Activated CD4-positive, alpha-beta T cell treated with anti-CD3 and anti-CD28 coated beads, Interleukin-2, amount 50 U/mL, for 4 hours (primary cell): ENCODE measurements around the gene APOC4.
A peak's percentile ranks its signal among the peaks of the same experiment; 100 is the strongest.
"Not testable (repeated sequence)": the region's sequence is repeated elsewhere in the genome, so short reads cannot be mapped to it uniquely, and the experiment has no call there.

Source experiments
- DNase-seq, 2 experiments: peaks; one replicate each; pipeline ENCODE4 v3.0.0-alpha.2; 2020

The APOC4 gene, protein sequence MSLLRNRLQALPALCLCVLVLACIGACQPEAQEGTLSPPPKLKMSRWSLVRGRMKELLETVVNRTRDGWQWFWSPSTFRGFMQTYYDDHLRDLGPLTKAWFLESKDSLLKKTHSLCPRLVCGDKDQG

DNA sequence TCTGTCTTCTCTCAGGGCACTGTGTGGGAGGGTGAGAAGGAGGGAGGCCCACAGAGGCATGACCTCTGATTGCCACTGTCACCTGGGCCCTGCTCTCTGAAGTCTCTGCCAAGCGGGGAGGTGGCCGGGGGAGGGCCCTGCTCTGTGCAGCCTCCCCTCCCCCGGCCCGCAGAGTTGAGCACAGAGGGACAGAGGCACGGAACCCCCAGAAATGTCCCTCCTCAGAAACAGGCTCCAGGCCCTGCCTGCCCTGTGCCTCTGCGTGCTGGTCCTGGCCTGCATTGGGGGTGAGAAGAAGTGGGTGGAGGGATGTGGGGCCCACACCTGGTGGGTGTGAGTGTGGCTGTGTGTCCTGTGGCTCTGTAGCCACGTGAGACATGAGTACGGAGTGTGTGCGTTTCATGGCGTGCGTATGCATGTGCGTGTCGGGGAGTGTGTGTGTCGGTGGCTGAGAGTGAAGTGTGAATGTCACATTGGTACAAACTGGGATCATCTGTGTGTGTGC lies at the start of gene APOC4:
TSS of gene APOC4 (plus strand) at position 171 of the 505 bp plus-strand sequence. CDS start at position 212, 41 bp downstream.
- no peak for DNase-seq

DNA sequence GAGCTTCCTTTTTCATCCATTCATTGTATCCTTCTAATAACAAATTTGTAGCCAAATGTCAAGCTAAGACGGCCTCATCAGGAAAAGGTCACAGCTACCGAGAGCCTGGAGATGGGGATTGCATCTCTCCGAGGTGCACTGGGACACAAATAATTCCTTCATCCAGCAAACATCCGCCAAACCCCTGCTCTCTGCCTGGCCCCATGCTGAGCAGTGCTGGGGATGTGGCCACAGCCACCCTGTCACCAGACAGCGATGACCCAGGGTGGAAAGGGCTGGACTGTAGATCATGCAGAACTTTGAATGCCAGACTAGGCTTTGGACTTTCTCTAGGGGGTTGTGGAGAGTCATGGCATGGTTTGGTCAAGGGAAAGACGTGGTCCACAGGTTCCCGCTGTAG lies 49.1 kb upstream of the APOC4 start:
- no peak for DNase-seq

DNA sequence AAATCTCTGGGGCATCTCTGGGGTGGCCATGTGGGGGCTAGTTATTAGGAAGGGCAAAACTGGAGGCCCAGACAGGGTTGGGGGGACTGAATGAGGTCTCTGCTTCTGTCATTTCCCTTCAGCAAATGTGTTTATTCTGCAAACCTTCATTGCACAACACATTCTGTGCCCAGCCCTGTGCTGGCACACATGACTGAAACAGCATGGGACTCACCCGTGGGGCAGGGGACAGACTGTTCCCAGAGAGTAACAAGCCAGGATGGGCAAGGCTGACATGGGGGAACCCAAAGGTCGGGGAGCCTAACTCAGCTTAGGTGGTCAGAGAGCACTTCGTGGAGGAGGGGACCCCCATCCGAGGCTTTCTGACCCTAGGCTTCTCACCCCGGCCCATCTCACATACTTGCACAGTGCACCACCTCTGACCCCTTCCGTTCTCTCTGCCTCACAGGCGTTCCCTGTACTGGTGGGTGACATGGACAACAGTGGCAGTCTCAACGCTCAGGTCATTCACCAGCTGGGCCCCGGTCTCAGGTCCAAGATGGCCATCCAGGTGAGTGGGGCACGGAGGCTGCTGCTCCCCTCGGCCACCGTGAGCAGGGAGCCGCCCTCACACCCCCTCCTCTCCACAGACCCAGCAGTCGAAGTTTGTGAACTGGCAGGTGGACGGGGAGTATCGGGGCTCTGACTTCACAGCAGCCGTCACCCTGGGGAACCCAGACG lies 48.5 kb upstream of the APOC4 start:
- DNase-seq = no peak

DNA sequence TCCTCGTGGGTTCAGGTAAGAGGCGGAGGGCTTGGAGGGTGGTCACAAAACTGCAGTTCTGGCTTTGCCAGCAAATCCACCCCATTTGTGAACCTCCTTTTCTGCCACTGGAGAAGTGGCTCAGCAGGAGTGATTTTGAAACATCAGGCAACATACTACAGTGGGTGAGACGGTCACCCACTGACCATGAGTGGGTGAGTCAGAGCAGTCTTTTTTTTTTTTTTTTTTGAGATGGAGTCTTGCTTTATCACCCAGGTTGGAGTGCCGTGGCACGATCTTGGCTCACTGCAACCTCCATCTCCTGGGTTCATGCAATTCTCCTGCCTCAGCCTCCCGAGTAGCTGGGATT lies 48.0 kb upstream of the APOC4 start:
- no peak for DNase-seq

DNA sequence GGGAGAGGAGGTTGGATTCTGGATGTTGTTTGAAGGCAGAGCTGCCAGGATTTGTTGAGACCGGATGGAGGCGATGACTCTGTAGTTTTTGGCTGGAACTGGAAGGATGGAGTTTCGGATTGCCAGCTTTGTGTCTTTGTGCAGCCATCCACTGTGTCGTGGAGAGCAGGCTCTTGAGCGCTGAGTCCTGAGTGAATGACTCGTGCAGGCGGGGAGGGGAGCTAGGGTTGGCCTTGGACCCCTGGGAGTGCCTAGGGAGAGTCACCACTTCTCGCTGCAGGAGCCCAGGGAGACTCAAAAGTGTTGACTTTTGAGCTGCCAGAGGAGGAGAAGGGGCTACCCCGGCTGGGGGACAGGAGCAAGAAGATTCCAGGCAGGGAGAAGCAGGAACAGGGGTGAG lies 47.1 kb upstream of the APOC4 start:
- DNase-seq = no peak

DNA sequence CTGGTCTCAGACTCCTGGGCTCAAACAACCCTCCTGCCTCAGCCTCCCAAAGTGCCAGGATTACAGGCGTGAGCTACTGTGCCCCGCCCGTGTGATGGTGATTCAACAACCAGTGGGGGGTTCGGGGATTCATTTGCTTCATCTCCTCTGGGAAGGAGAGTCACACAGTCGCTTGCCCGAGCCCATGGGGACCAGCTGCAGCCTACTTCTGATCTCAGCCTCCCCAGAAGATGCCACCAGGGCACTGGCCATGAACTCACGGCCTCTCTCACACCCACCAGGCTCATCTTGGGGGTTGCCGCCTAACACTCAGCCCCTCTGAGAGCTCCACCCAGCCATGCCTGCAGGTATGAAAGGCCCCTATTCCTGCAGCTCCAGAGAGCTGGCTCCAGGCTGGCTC lies 44.2 kb upstream of the APOC4 start:
- DNase-seq = no peak

DNA sequence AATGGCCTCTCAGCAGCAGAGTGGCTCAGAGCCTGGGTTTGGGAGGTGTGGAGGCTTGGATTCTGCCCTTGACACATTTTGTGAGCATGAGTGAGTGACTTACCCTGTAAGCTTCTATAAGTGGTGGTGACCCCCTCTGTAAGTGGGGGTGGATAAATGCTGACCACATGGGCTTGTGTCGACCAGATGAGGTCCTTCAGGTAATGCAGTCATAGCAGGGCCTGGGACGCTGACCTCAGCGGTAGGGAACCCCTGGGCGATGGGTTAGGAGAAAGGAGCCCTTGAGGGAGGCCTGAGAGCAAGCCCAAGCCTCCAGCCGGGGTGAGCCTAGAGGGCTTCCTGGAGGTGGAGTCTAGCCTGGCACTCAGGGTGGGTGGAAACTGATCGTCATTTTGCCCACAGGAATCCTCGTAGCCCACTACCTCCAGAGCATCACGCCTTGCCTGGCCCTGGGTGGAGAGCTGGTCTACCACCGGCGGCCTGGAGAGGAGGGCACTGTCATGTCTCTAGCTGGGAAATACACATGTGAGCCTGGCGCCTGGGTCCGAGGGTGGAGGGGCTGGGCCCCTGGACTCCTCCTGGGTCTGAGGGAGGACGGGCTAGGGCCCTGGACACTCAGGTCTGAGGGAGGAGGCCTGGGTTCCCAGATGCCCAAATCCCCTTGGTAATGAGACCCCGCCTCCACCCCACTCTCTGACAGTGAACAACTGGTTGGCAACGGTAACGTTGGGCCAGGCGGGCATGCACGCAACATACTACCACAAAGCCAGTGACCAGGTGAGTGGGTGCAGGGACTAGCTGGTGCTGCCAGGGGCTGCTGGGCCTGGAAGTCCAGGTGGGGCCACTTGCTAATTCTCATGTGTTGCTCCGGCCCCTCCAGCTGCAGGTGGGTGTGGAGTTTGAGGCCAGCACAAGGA lies 41.5 kb upstream of the APOC4 start:
- no peak for DNase-seq

DNA sequence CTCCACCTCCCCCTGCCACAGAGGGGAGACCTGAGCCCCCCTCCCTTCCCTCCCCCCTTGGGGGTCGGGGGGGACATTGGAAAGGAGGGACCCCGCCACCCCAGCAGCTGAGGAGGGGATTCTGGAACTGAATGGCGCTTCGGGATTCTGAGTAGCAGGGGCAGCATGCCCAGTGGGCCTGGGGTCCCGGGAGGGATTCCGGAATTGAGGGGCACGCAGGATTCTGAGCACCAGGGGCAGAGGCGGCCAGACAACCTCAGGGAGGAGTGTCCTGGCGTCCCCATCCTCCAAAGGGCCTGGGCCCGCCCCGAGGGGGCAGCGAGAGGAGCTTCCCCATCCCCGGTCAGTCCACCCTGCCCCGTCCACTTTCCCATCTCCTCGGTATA lies 38.8 kb upstream of the APOC4 start:
- DNase-seq = no peak

DNA sequence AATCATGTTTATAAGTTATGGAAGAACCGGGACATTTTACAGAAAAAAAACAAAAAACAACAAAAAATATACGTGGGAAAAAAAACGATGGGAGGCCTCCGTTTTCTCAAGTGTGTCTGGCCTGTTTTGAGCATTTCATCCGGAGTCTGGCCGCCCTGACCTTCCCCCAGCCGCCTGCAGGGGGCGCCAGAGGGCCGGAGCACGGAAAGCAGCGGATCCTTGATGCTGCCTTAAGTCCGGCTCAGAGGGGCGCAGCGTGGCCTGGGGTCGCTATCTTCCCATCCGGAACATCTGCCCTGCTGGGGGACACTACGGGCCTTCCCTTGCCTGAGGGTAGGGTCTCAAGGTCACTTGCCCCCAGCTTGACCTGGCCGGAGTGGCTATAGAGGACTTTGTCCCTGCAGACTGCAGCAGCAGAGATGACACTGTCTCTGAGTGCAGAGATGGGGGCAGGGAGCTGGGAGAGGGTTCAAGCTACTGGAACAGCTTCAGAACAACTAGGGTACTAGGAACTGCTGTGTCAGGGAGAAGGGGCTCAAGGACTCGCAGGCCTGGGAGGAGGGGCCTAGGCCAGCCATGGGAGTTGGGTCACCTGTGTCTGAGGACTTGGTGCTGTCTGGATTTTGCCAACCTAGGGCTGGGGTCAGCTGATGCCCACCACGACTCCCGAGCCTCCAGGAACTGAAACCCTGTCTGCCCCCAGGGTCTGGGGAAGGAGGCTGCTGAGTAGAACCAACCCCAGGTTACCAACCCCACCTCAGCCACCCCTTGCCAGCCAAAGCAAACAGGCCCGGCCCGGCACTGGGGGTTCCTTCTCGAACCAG lies 38.2 kb upstream of the APOC4 start:
- peak; percentile 60 to 66 for DNase-seq

DNA sequence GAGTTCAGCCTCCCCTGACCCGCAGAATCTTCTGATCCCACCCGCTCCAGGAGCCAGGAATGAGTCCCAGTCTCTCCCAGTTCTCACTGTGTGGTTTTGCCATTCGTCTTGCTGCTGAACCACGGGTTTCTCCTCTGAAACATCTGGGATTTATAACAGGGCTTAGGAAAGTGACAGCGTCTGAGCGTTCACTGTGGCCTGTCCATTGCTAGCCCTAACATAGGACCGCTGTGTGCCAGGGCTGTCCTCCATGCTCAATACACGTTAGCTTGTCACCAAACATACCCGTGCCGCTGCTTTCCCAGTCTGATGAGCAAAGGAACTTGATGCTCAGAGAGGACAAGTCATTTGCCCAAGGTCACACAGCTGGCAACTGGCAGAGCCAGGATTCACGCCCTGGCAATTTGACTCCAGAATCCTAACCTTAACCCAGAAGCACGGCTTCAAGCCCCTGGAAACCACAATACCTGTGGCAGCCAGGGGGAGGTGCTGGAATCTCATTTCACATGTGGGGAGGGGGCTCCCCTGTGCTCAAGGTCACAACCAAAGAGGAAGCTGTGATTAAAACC lies 37.5 kb upstream of the APOC4 start:
- no peak for DNase-seq

DNA sequence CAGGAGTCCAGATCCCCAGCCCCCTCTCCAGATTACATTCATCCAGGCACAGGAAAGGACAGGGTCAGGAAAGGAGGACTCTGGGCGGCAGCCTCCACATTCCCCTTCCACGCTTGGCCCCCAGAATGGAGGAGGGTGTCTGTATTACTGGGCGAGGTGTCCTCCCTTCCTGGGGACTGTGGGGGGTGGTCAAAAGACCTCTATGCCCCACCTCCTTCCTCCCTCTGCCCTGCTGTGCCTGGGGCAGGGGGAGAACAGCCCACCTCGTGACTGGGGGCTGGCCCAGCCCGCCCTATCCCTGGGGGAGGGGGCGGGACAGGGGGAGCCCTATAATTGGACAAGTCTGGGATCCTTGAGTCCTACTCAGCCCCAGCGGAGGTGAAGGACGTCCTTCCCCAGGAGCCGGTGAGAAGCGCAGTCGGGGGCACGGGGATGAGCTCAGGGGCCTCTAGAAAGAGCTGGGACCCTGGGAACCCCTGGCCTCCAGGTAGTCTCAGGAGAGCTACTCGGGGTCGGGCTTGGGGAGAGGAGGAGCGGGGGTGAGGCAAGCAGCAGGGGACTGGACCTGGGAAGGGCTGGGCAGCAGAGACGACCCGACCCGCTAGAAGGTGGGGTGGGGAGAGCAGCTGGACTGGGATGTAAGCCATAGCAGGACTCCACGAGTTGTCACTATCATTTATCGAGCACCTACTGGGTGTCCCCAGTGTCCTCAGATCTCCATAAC lies 36.4 kb upstream of the APOC4 start, which contains the start of gene APOE:
TSS of gene APOE (plus strand) at position 360 of the 724 bp plus-strand sequence. CDS start 829 bp downstream, outside the sequence.
- no peak for DNase-seq

DNA sequence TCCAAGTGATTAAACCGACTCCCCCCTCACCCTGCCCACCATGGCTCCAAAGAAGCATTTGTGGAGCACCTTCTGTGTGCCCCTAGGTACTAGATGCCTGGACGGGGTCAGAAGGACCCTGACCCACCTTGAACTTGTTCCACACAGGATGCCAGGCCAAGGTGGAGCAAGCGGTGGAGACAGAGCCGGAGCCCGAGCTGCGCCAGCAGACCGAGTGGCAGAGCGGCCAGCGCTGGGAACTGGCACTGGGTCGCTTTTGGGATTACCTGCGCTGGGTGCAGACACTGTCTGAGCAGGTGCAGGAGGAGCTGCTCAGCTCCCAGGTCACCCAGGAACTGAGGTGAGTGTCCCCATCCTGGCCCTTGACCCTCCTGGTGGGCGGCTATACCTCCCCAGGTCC lies 34.4 kb upstream of the APOC4 start:
- no peak for DNase-seq

DNA sequence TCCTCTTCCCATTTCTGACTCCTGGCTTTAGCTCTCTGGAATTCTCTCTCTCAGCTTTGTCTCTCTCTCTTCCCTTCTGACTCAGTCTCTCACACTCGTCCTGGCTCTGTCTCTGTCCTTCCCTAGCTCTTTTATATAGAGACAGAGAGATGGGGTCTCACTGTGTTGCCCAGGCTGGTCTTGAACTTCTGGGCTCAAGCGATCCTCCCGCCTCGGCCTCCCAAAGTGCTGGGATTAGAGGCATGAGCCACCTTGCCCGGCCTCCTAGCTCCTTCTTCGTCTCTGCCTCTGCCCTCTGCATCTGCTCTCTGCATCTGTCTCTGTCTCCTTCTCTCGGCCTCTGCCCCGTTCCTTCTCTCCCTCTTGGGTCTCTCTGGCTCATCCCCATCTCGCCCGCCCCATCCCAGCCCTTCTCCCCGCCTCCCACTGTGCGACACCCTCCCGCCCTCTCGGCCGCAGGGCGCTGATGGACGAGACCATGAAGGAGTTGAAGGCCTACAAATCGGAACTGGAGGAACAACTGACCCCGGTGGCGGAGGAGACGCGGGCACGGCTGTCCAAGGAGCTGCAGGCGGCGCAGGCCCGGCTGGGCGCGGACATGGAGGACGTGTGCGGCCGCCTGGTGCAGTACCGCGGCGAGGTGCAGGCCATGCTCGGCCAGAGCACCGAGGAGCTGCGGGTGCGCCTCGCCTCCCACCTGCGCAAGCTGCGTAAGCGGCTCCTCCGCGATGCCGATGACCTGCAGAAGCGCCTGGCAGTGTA lies 33.8 kb upstream of the APOC4 start:
- DNase-seq = no peak

DNA sequence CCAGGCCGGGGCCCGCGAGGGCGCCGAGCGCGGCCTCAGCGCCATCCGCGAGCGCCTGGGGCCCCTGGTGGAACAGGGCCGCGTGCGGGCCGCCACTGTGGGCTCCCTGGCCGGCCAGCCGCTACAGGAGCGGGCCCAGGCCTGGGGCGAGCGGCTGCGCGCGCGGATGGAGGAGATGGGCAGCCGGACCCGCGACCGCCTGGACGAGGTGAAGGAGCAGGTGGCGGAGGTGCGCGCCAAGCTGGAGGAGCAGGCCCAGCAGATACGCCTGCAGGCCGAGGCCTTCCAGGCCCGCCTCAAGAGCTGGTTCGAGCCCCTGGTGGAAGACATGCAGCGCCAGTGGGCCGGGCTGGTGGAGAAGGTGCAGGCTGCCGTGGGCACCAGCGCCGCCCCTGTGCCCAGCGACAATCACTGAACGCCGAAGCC lies 33.2 kb upstream of the APOC4 start:
- DNase-seq = no peak

DNA sequence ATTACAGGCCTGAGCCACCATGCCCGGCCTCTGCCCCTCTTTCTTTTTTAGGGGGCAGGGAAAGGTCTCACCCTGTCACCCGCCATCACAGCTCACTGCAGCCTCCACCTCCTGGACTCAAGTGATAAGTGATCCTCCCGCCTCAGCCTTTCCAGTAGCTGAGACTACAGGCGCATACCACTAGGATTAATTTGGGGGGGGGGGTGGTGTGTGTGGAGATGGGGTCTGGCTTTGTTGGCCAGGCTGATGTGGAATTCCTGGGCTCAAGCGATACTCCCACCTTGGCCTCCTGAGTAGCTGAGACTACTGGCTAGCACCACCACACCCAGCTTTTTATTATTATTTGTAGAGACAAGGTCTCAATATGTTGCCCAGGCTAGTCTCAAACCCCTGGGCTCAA lies 32.3 kb upstream of the APOC4 start:
- DNase-seq = no peak

DNA sequence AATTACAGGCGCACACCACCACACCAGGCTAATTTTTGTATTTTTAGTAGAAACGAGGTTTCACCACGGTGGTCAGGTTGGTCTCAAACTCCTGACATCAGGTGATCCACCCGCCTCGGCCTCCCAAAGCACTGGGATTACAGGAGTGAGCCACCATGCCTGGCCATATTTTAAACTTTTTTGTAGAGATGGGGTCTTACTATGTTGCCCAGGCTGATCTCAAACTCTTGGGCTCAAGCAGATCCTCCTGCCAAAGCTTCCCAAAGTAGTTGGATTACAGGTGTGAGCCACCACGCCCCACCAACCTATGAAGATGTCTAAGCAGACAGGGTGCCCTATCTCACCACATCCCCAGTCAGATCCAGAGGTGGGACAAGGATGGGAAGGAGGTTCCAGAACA lies 30.1 kb upstream of the APOC4 start:
- not testable (repeated sequence) for DNase-seq

DNA sequence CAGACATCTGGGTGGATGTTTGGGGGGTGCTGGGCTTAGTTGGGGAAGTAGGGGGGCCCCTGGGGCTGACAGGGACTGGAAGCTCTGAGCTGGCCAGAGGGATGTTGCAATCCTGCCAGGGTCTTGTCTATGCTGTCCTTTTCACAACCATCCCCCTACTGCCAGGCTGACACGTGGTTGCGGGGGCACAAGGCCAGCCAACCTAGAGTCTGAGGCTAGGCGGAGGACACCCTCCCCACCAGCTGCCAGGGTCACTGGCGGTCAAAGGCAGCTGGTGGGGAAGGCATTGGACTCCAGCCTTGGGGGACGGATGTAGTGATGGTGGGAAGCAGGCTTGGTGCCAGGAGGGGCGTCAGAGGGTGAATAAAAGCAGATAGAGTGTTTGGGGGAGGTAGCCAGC lies 29.2 kb upstream of the APOC4 start:
- DNase-seq = no peak

DNA sequence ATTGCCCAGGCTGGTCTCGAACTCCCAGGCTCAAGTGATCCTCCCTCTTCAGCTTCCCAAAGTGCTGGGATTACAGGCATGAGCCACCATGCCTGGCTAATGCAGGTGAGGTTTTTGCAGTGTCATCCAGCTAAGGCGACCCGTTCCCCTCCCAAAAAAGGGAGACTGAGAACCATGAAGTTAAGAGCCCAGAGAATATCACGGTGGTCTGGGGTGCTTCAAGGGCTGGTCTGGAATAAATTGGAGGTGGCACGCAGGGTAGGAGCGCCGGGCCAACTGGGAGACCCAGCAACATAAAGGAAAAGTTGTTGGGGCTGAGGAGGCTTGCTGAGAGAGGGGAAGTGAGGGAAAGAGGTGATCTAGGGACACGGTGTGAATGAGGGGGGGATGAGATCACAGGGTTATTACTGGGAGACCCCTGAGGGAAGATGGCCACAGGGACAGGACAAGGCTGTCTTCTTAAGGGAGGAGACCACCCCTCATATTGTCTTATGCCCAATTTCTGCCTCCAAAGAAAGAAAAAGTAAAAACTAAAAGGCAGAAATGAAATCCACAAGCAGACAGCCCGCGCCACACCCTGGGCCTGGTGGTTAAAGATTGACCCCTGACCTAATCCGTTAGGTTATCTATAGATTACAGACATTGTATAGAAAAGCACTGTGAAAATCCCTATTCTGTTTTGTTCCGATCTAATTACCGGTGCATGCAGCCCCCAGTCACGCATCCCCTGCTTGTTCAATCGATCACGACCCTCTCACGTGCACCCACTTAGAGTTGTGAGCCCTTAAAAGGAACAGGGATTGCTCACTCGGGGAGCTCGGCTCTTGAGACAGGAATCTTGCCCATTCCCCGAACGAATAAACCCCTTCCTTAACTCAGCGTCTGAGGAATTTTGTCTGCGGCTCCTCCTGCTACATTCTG lies 28.3 kb upstream of the APOC4 start:
- DNase-seq = not testable (repeated sequence)

DNA sequence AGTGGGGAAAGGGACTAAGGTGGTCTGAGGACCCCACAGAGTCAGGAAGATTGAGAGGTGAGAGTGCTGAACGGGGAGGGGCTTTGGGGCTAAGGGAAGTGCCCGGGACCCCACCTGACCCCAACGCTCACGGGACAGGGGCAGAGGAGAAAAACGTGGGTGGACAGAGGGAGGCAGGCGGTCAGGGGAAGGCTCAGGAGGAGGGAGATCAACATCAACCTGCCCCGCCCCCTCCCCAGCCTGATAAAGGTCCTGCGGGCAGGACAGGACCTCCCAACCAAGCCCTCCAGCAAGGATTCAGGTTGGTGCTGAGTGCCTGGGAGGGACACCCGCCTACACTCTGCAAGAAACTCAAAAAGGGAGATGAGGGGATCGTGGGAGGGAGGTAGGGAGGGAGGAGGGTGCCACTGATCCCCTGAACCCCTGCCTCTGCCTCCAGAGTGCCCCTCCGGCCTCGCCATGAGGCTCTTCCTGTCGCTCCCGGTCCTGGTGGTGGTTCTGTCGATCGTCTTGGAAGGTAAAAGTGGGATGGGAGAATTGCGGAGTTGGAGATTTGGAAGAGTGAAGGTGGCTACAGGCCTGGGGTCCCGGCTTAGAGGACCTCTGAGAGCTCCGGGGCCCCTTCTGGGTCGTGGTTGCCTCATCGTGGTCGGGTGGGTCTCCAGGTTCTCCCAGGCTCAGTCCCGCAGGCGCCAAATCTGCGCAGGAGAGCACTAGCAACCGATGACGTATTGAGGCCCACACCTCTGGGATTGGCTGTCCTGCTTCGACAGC lies 27.4 kb upstream of the APOC4 start, which contains the start of gene APOC1:
TSS of gene APOC1 (plus strand) at position 176 of the 774 bp plus-strand sequence. CDS start at position 460, 284 bp downstream.
- DNase-seq = peak; percentile 68 to 69
